Fibroblast of mammary gland (primary cell): Measurements from ENCODE around the gene CDK14.

Source experiments
- DNase-seq: peaks from one replicate; pipeline ENCODE4 v3.0.0-alpha.2; 2010; ENCODE audit warnings: low read depth
- H3K4me3 ChIP-seq: 2 replicates; pipeline ENCODE4 v1.5.1; 2011; ENCODE audit warnings: low read depth, mild to moderate bottlenecking, low read length, moderate library complexity; ENCODE audit not compliant: control insufficient read depth
- TF ChIP-seq, protein P1 (sequence below): conservative IDR thresholded peaks from 2 replicates; pipeline ENCODE4 v1.5.1; 2011; ENCODE audit warnings: low read depth, low read length, inconsistent platforms; ENCODE audit not compliant: control insufficient read depth, insufficient read depth

Gene CDK14

DNA sequence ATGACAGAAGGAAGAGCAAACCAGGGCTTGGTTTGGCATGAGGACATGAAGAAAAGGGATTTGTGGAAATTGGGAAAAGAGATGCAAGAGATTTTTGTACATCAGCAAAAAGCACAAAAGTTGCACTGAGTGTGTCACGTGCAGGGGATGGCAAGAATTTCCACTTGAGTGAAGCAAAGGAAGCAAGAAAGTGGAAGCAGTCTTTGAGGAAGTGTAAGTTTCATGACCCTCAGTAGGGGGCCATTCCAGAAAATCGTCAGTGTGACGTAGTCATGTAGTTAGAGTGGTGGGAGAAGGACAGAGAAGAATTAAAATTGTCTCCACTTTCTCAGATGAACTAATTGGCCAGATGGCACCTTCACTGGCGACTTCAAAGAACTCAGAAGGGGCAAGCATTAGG, 544.9 kb downstream of the CDK14 start:
- H3K4me3 ChIP-seq, result no peak overlapping the region
- no peak for DNase-seq
- TF ChIP-seq, protein P1, sequence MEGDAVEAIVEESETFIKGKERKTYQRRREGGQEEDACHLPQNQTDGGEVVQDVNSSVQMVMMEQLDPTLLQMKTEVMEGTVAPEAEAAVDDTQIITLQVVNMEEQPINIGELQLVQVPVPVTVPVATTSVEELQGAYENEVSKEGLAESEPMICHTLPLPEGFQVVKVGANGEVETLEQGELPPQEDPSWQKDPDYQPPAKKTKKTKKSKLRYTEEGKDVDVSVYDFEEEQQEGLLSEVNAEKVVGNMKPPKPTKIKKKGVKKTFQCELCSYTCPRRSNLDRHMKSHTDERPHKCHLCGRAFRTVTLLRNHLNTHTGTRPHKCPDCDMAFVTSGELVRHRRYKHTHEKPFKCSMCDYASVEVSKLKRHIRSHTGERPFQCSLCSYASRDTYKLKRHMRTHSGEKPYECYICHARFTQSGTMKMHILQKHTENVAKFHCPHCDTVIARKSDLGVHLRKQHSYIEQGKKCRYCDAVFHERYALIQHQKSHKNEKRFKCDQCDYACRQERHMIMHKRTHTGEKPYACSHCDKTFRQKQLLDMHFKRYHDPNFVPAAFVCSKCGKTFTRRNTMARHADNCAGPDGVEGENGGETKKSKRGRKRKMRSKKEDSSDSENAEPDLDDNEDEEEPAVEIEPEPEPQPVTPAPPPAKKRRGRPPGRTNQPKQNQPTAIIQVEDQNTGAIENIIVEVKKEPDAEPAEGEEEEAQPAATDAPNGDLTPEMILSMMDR, result no peak

DNA sequence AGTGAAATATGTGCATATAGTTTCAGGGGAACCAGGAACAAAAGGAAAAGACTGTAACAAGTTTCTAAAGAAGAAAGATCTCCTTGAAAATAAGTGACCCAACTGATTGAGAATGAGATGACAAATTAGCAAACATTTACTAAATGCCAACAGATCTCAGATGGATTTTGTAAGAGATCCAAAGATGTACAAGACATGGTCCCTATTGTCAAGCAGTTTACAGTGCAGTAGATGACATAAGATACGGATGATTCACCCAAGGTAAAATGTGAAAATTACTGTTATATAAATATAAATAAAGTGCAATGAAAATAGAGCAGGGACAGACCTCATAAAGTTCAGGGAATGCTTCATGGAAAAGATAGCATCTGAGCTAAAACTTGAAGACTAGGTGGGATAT, 546.6 kb downstream of the CDK14 start:
- TF ChIP-seq, protein P1, result no peak
- DNase-seq, result no peak
- no peak overlapping the region for H3K4me3 ChIP-seq

DNA sequence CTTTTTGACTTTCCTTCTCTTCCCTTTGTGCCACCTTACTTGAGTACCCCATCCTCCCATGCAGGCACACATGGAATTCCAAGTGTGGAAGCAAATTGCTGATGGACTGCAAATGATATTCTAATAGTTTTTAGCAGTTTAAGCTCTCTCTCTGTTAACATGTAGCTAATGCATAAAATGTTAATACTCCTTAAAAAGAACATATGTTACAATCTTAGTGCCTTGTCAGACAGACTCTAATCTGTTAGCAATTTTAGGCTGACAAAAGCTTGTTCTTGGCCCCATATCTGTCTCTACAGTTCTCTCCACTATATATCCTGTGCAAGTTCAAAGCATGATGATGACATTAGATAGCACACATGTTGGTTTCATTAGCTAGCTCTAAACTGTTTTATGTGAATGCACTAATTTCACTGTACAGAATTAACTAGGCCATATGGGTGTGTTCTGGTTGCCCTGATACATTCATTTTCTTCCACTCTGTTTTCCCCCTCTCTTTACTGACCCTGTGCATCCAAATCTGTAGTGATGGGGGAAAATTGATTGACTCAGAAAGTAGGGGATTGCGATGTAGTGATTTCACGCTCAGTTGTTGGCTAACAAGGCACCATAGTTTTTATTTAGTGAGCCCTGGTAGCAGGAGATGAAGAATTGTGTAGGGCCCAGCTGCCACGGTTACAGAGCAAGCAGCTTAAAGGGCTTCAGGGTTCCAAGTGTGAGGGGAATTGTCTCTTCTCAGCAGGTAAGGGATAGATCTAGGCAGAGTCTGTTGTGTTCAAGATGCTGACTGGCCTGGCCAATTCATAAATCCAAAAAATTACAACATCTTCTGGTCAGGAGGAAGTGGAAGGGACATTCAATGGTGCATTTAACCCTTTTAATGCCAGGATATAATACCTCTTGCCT, 553.5 kb downstream of the CDK14 start:
- DNase-seq, result peak; percentile 14
- H3K4me3 ChIP-seq, result no peak overlapping the region
- TF ChIP-seq, protein P1, result no peak

DNA sequence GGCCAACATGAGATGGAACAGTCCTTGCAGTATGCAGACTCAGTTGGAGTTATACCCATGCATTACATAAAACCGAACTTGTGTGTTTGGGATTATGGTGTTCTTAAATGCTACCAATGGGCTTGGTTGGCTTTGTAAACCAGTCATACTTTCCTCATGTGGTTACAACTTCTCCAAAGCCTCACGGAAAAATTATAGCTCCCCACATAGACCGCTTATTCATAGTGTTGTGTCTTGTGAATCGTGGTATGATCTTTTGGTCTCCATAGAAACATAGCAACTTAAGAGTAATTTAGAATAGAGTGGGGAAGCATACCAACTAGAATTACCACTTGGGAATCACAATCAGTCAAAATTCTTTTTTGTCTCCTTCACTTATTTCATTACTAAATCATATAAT, 555.8 kb downstream of the CDK14 start:
- TF ChIP-seq, protein P1, result no peak
- peak; percentile 7 for DNase-seq
- no peak overlapping the region for H3K4me3 ChIP-seq

DNA sequence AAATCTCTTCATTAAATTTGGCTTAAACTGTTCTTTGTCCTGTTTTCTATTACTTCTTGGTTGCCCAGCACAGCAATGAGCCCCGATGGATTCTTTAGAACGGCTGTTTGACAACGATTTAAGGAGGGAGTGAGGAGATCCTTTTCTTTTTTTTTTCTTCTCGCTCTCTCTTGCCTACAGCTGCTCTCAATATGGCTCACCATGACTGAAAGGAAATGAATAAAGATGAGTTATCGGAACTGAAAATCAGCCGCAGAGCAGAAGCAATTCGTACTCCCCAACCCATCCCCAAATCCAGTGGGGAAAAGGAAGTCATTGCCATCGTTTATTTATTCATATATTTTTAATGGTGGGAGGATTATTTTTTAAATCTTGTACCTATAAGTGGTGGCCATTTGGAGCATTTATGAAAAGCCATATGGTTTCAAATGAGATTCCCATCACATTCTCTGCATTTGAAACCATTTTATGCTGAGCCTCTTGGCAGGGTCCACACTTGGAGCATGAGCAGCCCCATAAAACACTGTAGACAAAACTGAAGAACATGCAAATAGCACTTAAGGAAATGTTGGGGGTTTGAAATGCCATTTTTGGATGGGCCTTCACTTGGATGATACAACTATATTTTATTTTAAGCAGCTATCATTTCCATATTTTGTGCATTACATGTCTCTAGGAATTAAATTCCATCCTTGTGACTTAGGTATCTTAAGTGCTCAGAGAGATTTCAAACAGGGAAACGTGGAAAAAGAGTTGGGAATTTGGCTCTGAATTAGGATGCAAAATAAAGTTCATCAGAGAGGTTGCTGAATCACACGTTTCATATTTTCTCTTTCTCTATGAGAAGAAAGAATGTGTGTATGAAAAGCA, 560.4 kb downstream of the CDK14 start:
- TF ChIP-seq, protein P1, result no peak
- no peak for DNase-seq
- H3K4me3 ChIP-seq, result no peak overlapping the region

DNA sequence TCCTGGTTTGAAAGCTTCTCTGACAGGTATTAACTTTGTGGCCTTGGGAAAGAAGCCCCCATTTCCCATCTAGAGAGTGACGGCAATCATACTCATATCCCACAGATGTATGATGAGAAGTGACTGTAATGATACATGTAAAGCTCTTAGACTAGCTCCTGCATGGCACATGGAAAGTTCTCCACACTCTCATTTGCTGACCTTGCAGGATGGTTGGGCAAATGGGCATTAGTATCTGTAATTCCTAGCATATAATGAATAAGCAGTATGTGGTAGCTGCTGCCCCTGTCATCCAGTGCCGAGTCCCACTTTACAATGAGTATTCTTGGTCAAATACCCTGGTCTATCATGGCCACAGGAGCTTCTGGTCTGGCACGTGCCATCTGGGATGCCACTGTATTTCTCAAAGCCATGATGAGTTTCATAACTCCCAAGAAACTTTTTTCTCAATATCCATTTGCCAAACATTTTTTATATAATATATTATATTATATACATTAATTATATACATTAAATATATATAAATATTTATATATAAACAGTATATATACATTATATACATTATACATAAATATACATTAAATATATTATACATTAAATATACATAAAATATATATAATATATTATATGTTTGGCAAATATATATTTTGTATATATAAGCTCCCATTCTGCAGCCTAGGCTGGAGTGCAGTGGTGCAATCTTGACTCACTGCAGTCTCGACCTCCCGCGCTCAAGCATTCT, 561.6 kb downstream of the CDK14 start:
- TF ChIP-seq, protein P1, result no peak
- DNase-seq, result no peak
- no peak overlapping the region for H3K4me3 ChIP-seq
